Measurements from ENCODE around the gene PAFAH1B2. TPM values are rescaled to one million over a fixed set of nuclear protein-coding genes. Genes with fewer than 3 reads are reported as not detected.

PAFAH1B2 gene
- total and polyA plus RNA-seq, 10 of the 15 experiments (the other 5 are each of a cell fraction or from before 2014, with no cell fraction given), result 17.6 to 64.8 (median 47.6) TPM

DNA sequence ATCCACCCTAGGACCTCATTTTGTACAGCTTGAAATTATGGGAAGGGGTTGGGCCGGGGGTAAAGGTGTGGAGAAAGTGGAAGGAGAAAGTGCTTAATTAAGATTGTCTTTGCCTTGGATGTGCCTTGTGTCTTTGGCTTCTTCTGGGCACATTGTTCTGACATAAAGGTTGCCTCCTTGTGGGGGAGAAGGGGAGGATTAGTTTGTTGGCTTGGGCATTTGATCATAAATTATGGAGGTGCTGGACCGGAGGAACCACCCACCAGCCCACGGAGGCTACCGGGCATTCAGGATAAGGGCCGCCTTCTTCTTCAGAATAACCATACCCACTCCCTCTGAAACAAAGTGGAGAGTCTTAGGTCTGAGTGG lies 1.3 kb downstream of the PAFAH1B2 start:
- peak overlapping the region; percentile 64 for H3K4me2 ChIP-seq (ENCODE audit: control insufficient read depth, insufficient read depth)
- H3K4me3 ChIP-seq, result peak overlapping the region; percentile 92
- RAD21 ChIA-PET (ENCODE audit: unreplicated experiment), result interaction anchor here (1.1 to 4.6 kb wide), 7 partner anchors 15 to 356 kb away, joined by 3 to 65 read pairs (median 4); partner anchors contain the start of gene SIDT2
- H3K4me1 ChIP-seq (ENCODE audit: control insufficient read depth, insufficient read depth, low read length), result peaks cover 7% of the 10 kb centered on the region
- CTCF ChIA-PET, result interaction anchor here (0.6 to 6.6 kb wide), 12 partner anchors 8 to 334 kb away, joined by 3 to 93 read pairs (median 4); partner anchors contain the start of genes PCSK7 and SIDT2
- TSS peak; percentile 73 for BruUV-seq (replicated peaks)
- no peak overlapping the region for H2AFZ ChIP-seq (ENCODE audit: control insufficient read depth, low read depth, low read length)
- peaks cover 6% of the 10 kb centered on the region; the same call in 1 of the 2 replicates for H4K20me1 ChIP-seq (ENCODE audit: control insufficient read depth, insufficient read depth)
- SMC1A ChIA-PET (ENCODE audit: uncharacterized antibody, unreplicated experiment), result interaction anchor here (0.8 to 6.2 kb wide), 9 partner anchors 9 to 293 kb away, joined by 3 to 67 read pairs (median 4); partner anchors contain the start of gene SIDT2
- POLR2A ChIA-PET, result interaction anchor here (0.5 to 3.6 kb wide), 6 partner anchors 11 to 223 kb away, joined by 3 to 42 read pairs (median 5); partner anchors contain the start of gene SIDT2
- DNase-seq (ENCODE audit: low read depth, low spot score) (no peak), ATAC-seq (peak; percentile 11), FAIRE-seq (peak; percentile 35)
- peaks cover 1 to 3% of the 10 kb centered on the region in 2 experiments; a peak in 3 of 4 replicates for H3K36me3 ChIP-seq (ENCODE audit: control insufficient read depth in 2 of 2, insufficient read depth in 2 of 2, low read length in 1 of 2)
- peaks cover 56% of the 10 kb centered on the region for H3K79me2 ChIP-seq (ENCODE audit: control insufficient read depth, insufficient read depth, low read length)
- no peaks in the 10 kb centered on the region for H3K9me3 ChIP-seq (replicated peaks; ENCODE audit: control insufficient read depth, insufficient read depth, low read length)
- WGBS (ENCODE audit: insufficient coverage, insufficient replicate concordance, low lambda C conversion rate, missing lambda C conversion rate), result 3% methylated on average over 5 of the region's 5 CpGs
- H3K27me3 ChIP-seq (replicated peaks in 1 of 2; ENCODE audit: control insufficient read depth in 2 of 2, insufficient read depth in 2 of 2, low read length in 1 of 2), result no peaks in the 10 kb centered on the region
- TF ChIP-seq ZNF207 (IDR thresholded peaks at IDR 0.05; ENCODE audit: borderline replicate concordance) (no peak), RB1 (IDR thresholded peaks at IDR 0.05; ENCODE audit: borderline replicate concordance) (no peak), TBL1XR1 (IDR thresholded peaks at IDR 0.05; ENCODE audit: low read depth, low read length) (0 out of 2 replicates have a peak, but pooled peaks have one; percentile 9), PRDM15 (CRISPR knock-in tag; IDR thresholded peaks at IDR 0.05) (no peak), RELA (IDR thresholded peaks at IDR 0.05; ENCODE audit: borderline replicate concordance, partially characterized antibody) (no peak), SIX5 (IDR thresholded peaks at IDR 0.05; ENCODE audit: low read depth, low read length, severe bottlenecking) (no peak), FOXM1 (IDR thresholded peaks at IDR 0.05; ENCODE audit: low read depth, low read length) (no peak), CHD4 (IDR thresholded peaks at IDR 0.05) (no peak)
- TF ChIP-seq, protein P1, sequence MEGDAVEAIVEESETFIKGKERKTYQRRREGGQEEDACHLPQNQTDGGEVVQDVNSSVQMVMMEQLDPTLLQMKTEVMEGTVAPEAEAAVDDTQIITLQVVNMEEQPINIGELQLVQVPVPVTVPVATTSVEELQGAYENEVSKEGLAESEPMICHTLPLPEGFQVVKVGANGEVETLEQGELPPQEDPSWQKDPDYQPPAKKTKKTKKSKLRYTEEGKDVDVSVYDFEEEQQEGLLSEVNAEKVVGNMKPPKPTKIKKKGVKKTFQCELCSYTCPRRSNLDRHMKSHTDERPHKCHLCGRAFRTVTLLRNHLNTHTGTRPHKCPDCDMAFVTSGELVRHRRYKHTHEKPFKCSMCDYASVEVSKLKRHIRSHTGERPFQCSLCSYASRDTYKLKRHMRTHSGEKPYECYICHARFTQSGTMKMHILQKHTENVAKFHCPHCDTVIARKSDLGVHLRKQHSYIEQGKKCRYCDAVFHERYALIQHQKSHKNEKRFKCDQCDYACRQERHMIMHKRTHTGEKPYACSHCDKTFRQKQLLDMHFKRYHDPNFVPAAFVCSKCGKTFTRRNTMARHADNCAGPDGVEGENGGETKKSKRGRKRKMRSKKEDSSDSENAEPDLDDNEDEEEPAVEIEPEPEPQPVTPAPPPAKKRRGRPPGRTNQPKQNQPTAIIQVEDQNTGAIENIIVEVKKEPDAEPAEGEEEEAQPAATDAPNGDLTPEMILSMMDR (IDR thresholded peaks at IDR 0.05 in 2 of 3, conservative IDR thresholded peaks at IDR 0.05 in 1 of 3; ENCODE audit: control insufficient read depth in 2 of 3, extremely low read depth in 1 of 3, insufficient read depth in 1 of 3, low read depth in 3 of 3, low read length in 3 of 3), result peak in 1 of 3 experiments; percentile 12; a peak in 1 of 6 replicates
- in situ Hi-C loops (cut with MboI) (no loop called here), intact Hi-C loops (cut with micrococcal nuclease; ENCODE audit: unreplicated experiment) (loop anchor here (1.0 kb wide), 1 partner anchor 33 kb away; the partner anchor contains the start of gene SIDT2)
- H3K27ac ChIP-seq (ENCODE audit: control insufficient read depth, insufficient read depth), result peak overlapping the region; percentile 80
- peak overlapping the region; percentile 95 for H3K9ac ChIP-seq (ENCODE audit: control insufficient read depth, insufficient read depth, low read length)
